Ovary (tissue), 9 donors: ENCODE results near the gene POU4F1. TPM values are rescaled to one million over a fixed set of nuclear protein-coding genes. Genes with fewer than 3 reads are reported as not detected.

Experiments used
- DNase-seq, 5 donors: peaks; one replicate each; pipeline ENCODE4 v3.0.0-alpha.2; 2019 to 2020
- H3K27ac ChIP-seq, 2 donors: fragments of 200-600 bp; one replicate each; pipeline versions ENCODE4 v1.5.1 to v1.8.0; 2019 to 2022
- H3K27me3 ChIP-seq: fragments of 200-600 bp; one replicate; pipeline ENCODE4 v1.8.0; 2022
- H3K36me3 ChIP-seq: fragments of 200-600 bp; sonication (generic); one replicate; pipeline ENCODE4 v1.5.1; 2019
- H3K4me1 ChIP-seq: one replicate; pipeline ENCODE4 v1.8.1; 2013; ENCODE audit warnings: mild to moderate bottlenecking, moderate library complexity; ENCODE audit not compliant: insufficient read depth
- H3K4me3 ChIP-seq: fragments of 200-600 bp; sonication (generic); one replicate; pipeline ENCODE4 v1.5.1; 2017
- H3K9me3 ChIP-seq, 2 donors: fragments of 200-600 bp in 1 of 2; sonication (generic) in 1 of 2; one replicate each; pipeline versions ENCODE4 v1.5.1 to v1.8.1; 2013 to 2019; ENCODE audit warnings: mild to moderate bottlenecking in 1 of 2, moderate library complexity in 1 of 2
- EP300 ChIP-seq: sonication (generic); formaldehyde crosslinking; IDR thresholded peaks from one replicate; pipeline ENCODE4 v1.6.1; 2017; ENCODE audit warnings: antibody characterized with exemption
- POLR2A ChIP-seq: fragments of 450-650 bp; IDR thresholded peaks from one replicate; pipeline ENCODE4 v1.6.1; 2017; ENCODE audit warnings: antibody characterized with exemption, mild to moderate bottlenecking, moderate library complexity
- WGBS, 3 donors: extraction: QIAGEN DNeasy Blood & Tissue Kit in 1 of 3; methylation state at CpG; one replicate each; pipeline versions ENCODE4 v1.1.5 to v1.1.7; 2013 to 2017; 5-methylcytosine and 5-hydroxymethylcytosine counted together
- intact Hi-C, 4 donors: fragments of 100-400 bp; cut with DNase I; formaldehyde crosslinking; loops; one replicate each; pipeline versions ENCODE4 v1.11.0 to v1.15.1; 2022 to 2023
- polyA plus RNA-seq, 2 donors: library from polyadenylated mRNA; stranded (reverse); fragments of 200-250 nt in 1 of 2; fragments of 350-450 nt in 1 of 2; fragmentation: Illumina TruSeq in 1 of 2; extraction: RNeasy Lipid Tissue Mini Kit (QIAGEN cat#74804) in 1 of 2; gene quantifications; one replicate each; pipeline ENCODE4 v1.2.3, GENCODE V29; 2013 to 2014
- total RNA-seq, 7 donors: library from RNA; depleted of rRNA in 2 of 7; stranded (reverse); fragments of >200 nt in 2 of 7; fragmentation: NEBNext Ultra II Directional in 3 of 7; extraction: Animal tissue kit (Norgen Biotek cat#: 25700) in 3 of 7; gene quantifications; one replicate each; pipeline versions ENCODE4 v1.1.0 to v1.2.4, GENCODE V29; 2016 to 2023
- TF ChIP-seq, protein P1 (sequence below), 3 donors: fragments of 450-650 bp in 2 of 3; fragments of 200-600 bp in 1 of 3; IDR thresholded peaks; one replicate each; pipeline versions ENCODE4 v1.5.1 to v1.8.0; 2016 to 2022; ENCODE audit warnings: antibody characterized with exemption in 3 of 3, mild to moderate bottlenecking in 1 of 3
- donor health status: DM: no; HTN: no; CAD: no; lungs with moderate emphysema.
- donor health status: DM: no; HTN: no; CAD: no.
- donor health status: Bipolar disorder and iron deficiency.
- donor health status: DM: yes; HTN: yes; CAD: no.
- donor health status: DM: no; HTN: no; CAD: no.
- donor health status: DM: yes; HTN: yes; CAD: no.

POU4F1 gene
- total and polyA plus RNA-seq, 9 donors = 0.02 TPM; not detected in 8

DNA sequence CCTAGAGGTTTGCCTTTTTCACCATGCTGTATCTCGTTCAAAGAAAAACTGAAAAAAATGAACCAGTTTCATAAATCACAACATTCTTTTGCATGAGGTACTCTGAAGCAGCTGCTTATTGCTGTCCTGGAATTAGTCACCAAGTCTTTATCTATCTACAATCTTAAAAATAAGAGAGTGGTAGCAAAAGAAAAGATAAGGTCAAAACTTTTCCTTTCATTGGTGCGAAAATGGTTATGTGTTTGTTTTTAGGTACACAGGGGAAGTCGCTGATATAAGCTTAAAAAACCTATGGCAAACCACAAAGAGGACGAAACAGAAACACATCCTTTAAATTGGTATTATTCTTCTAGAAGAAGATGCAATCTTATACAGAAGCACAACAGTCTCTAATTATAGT lies 34.9 kb upstream of the POU4F1 start:
- Histone ChIP-seq H3K27me3 (no peaks in the 10 kb centered on the region), H3K4me3 (no peak overlapping the region), H3K27ac (no peak overlapping the region), H3K4me1 (no peaks in the 10 kb centered on the region), H3K36me3 (no peaks in the 10 kb centered on the region), H3K9me3 (no peaks in the 10 kb centered on the region)
- 82 to 88% (median 86%) methylated on average over 4 of the region's 4 CpGs for WGBS, 3 donors
- TF ChIP-seq POLR2A = no peak
- TF ChIP-seq, protein P1, sequence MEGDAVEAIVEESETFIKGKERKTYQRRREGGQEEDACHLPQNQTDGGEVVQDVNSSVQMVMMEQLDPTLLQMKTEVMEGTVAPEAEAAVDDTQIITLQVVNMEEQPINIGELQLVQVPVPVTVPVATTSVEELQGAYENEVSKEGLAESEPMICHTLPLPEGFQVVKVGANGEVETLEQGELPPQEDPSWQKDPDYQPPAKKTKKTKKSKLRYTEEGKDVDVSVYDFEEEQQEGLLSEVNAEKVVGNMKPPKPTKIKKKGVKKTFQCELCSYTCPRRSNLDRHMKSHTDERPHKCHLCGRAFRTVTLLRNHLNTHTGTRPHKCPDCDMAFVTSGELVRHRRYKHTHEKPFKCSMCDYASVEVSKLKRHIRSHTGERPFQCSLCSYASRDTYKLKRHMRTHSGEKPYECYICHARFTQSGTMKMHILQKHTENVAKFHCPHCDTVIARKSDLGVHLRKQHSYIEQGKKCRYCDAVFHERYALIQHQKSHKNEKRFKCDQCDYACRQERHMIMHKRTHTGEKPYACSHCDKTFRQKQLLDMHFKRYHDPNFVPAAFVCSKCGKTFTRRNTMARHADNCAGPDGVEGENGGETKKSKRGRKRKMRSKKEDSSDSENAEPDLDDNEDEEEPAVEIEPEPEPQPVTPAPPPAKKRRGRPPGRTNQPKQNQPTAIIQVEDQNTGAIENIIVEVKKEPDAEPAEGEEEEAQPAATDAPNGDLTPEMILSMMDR (IDR thresholded peaks at IDR 0.05) = no peak
- TF ChIP-seq EP300 = no peak
- intact Hi-C loops = no loop called here
- no peak for DNase-seq

DNA sequence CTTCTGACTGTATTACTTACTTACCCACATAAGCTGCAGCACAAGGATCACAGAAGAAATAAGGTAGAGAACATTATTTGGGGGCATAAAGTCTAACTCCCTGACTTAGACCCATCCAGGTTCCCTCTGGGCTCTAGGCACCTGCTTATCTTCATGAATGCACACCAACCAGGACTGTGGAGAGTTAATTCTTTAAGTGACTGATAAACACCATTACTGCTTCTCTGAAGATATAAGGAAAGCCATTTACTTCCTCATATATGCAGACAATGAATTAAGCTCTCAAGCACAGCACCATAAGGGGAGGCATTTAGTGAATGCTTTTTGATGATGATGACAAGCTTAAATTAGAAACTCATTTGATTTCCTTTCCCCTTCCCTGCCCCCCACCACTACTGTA lies 33.1 kb upstream of the POU4F1 start:
- Histone ChIP-seq H3K27ac (no peak overlapping the region), H3K4me3 (no peak overlapping the region), H3K36me3 (no peaks in the 10 kb centered on the region), H3K9me3 (no peaks in the 10 kb centered on the region), H3K27me3 (no peaks in the 10 kb centered on the region), H3K4me1 (no peaks in the 10 kb centered on the region)
- DNase-seq = no peak
- TF ChIP-seq, protein P1 (IDR thresholded peaks at IDR 0.05) = no peak
- intact Hi-C loops = no loop called here

GRCh38 chr13:78632996-78633395 lies 29.6 kb upstream of the POU4F1 start:
- intact Hi-C loops = no loop called here
- Histone ChIP-seq H3K27ac (no peak overlapping the region), H3K9me3 (no peaks in the 10 kb centered on the region), H3K36me3 (no peaks in the 10 kb centered on the region), H3K4me1 (no peaks in the 10 kb centered on the region), H3K27me3 (no peaks in the 10 kb centered on the region), H3K4me3 (no peak overlapping the region)
- 63 to 84% (median 81%) methylated on average over 4 of the region's 4 CpGs for WGBS, 3 donors
- TF ChIP-seq, protein P1 (IDR thresholded peaks at IDR 0.05) = no peak
- TF ChIP-seq POLR2A (no peak), EP300 (no peak)
- no peak for DNase-seq

GRCh38 chr13:78631077-78631476 lies 27.7 kb upstream of the POU4F1 start:
- intact Hi-C loops = no loop called here
- Histone ChIP-seq H3K4me3 (no peak overlapping the region), H3K4me1 (no peaks in the 10 kb centered on the region), H3K9me3 (no peaks in the 10 kb centered on the region), H3K27ac (no peak overlapping the region), H3K36me3 (no peaks in the 10 kb centered on the region), H3K27me3 (no peaks in the 10 kb centered on the region)
- no peak for TF ChIP-seq POLR2A
- TF ChIP-seq, protein P1 (IDR thresholded peaks at IDR 0.05) = no peak
- no peak for TF ChIP-seq EP300
- 97 to 100% (median 98%) methylated on average over 1 of the region's 1 CpG for WGBS, 3 donors
- DNase-seq = no peak

- no peaks in the 10 kb centered on the region for H3K36me3 ChIP-seq
Observed at GRCh38 chr13:78630511-78630910, 27.2 kb upstream of the POU4F1 start.

More at GRCh38 chr13:78630511-78630910, 27.2 kb upstream of the POU4F1 start:
- Histone ChIP-seq H3K27ac (no peak overlapping the region), H3K4me1 (no peaks in the 10 kb centered on the region), H3K9me3 (no peaks in the 10 kb centered on the region), H3K27me3 (no peaks in the 10 kb centered on the region), H3K4me3 (no peak overlapping the region)
- DNase-seq = no peak
- intact Hi-C loops = no loop called here
- 86 to 89% (median 88%) methylated on average over 1 of the region's 1 CpG for WGBS, 3 donors
- TF ChIP-seq POLR2A (no peak), EP300 (no peak)
- TF ChIP-seq, protein P1 (IDR thresholded peaks at IDR 0.05) = no peak
